BE2C (cell line): ENCODE results near the gene TTBK2.

Source experiments
- DNase-seq: peaks from one replicate; pipeline ENCODE4 v3.0.0-alpha.2; 2020
- H3K27me3 ChIP-seq: fragments of 250-450 bp; sonication (Bioruptor Pico); 2 replicates; pipeline ENCODE4 v1.5.1; 2020; ENCODE audit warnings: mild to moderate bottlenecking
- H3K36me3 ChIP-seq: fragments of 250-450 bp; sonication (Bioruptor Pico); 2 replicates; pipeline ENCODE4 v1.5.1; 2020; ENCODE audit warnings: mild to moderate bottlenecking
- H3K4me1 ChIP-seq: fragments of 250-450 bp; sonication (Bioruptor Pico); 2 replicates; pipeline ENCODE4 v1.5.1; 2020
- H3K4me3 ChIP-seq: 2 replicates; pipeline ENCODE4 v1.5.1; 2011; ENCODE audit warnings: low read depth, low read length
- H3K9me3 ChIP-seq: fragments of 250-450 bp; sonication (Bioruptor Pico); 2 replicates; pipeline ENCODE4 v1.5.1; 2020
- TF ChIP-seq, protein P1 (sequence below): IDR thresholded peaks from 2 replicates; pipeline ENCODE4 v1.5.1; 2012; ENCODE audit warnings: mild to moderate bottlenecking, low read depth, low read length

The TTBK2 gene

DNA sequence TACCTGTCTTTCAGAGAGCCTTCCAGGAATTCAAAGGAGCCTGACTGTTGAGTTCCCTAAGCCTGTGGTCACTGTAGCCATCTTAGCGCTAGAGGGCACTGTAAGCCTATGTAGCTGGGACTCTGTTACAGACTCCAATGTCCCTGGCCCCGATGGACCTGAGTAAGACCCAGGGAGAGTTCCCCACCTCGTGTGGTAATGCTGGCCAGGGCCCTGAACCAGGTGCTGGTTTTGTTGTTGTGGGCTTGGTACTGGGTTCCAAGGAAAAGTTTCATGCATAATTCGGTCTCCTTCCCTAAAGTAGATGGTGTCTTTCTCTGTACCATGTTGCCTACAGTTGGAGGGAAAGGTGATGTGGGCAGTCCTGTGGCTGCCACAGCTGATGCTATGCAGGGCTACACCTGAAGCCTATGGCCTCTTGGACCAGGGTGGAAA lies 216.1 kb downstream of the TTBK2 start:
- TF ChIP-seq, protein P1, sequence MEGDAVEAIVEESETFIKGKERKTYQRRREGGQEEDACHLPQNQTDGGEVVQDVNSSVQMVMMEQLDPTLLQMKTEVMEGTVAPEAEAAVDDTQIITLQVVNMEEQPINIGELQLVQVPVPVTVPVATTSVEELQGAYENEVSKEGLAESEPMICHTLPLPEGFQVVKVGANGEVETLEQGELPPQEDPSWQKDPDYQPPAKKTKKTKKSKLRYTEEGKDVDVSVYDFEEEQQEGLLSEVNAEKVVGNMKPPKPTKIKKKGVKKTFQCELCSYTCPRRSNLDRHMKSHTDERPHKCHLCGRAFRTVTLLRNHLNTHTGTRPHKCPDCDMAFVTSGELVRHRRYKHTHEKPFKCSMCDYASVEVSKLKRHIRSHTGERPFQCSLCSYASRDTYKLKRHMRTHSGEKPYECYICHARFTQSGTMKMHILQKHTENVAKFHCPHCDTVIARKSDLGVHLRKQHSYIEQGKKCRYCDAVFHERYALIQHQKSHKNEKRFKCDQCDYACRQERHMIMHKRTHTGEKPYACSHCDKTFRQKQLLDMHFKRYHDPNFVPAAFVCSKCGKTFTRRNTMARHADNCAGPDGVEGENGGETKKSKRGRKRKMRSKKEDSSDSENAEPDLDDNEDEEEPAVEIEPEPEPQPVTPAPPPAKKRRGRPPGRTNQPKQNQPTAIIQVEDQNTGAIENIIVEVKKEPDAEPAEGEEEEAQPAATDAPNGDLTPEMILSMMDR = peak; percentile 99
- peak; percentile 78 for DNase-seq
- Histone ChIP-seq H3K9me3 (no peaks in the 10 kb centered on the region), H3K4me1 (no peaks in the 10 kb centered on the region), H3K27me3 (no peaks in the 10 kb centered on the region), H3K4me3 (no peak overlapping the region), H3K36me3 (peaks cover 10% of the 10 kb centered on the region)

DNA sequence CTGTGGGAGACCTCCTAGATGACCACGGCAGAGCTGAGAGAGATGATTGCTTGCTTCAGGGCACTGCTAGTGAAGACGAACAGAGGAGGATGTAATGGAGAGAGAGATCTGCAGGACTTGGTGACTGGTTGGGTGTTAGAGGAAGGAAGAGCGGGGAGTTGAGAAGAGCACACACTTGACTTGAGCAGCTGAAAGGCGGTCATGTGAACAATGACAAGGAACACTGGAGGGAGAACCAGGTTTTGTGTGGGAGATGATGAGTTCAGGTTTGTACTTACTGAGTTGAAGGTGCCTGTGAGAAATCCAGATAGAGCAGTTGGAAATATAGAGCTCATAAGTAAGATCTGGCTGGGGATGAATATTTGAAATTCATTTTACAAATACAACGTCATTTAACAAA lies 224.0 kb downstream of the TTBK2 start:
- Histone ChIP-seq H3K27me3 (no peaks in the 10 kb centered on the region), H3K9me3 (no peaks in the 10 kb centered on the region), H3K4me3 (no peak overlapping the region), H3K4me1 (no peaks in the 10 kb centered on the region), H3K36me3 (peaks cover 40% of the 10 kb centered on the region)
- DNase-seq = no peak
- TF ChIP-seq, protein P1 = no peak

DNA sequence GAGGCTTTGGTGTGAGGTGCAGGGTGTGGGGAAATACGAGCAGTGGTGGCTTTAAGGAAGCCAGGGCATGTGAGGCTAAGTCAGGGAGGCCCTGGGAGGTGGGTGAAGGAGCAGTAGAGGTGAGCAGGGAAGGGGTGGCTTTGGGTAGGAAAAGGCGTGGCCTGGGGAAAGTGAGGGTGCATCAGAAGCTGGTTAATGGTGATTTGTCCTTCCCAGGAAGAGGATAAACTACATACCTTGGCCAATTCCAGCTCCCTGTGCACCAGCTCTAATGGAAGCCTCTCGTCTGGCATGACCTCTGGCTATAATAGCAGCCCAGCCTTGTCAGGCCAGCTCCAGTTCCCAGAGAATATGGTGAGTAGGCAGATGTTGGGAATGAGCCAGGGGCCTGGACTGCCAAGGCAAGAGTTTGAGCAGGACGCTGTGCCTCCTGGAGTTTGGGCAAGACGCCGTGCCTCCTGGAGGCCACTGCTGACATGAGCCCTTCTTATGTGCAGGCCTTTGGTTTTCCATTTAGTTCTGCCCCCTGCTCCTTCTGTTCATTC lies 225.0 kb downstream of the TTBK2 start:
- H3K27me3 ChIP-seq = no peaks in the 10 kb centered on the region
- no peak overlapping the region for H3K4me3 ChIP-seq
- DNase-seq = no peak
- H3K4me1 ChIP-seq = no peaks in the 10 kb centered on the region
- TF ChIP-seq, protein P1 = no peak
- H3K9me3 ChIP-seq = no peaks in the 10 kb centered on the region
- H3K36me3 ChIP-seq = peaks cover 44% of the 10 kb centered on the region

DNA sequence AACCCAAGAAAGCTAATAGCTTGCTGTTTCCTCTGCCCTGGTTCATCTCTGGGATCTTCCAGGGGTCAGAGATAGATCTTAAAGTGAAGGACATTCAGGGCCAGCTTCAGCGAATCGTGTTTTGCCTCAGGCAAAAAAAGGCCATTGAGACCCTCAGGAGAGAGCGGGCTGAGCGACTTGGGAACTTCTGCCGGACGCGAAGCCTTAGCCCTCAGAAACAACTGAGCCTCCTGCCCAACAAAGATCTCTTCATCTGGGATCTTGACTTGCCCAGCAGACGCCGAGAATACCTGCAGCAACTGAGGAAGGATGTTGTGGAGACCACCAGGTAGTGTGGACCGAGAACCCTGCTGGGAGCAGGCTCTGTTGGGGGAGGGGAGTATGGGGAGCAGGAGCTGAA lies 226.2 kb downstream of the TTBK2 start:
- Histone ChIP-seq H3K9me3 (no peaks in the 10 kb centered on the region), H3K4me3 (no peak overlapping the region), H3K4me1 (no peaks in the 10 kb centered on the region), H3K36me3 (peaks cover 36% of the 10 kb centered on the region), H3K27me3 (no peaks in the 10 kb centered on the region)
- DNase-seq = no peak
- TF ChIP-seq, protein P1 = no peak

DNA sequence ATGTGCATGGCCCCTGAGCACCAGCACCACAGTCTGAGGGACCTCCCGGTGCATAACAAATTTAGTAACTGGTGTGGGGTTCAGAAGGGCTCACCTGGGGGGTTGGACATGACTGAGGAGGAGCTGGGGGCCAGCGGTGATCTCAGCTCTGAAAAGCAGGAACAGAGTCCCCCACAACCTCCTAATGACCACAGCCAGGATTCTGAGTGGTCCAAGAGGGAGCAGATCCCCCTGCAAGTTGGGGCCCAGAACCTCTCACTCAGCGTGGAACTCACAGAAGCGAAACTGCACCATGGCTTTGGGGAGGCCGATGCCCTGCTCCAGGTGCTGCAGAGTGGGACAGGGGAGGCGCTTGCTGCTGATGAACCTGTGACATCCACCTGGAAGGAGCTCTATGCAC lies 226.6 kb downstream of the TTBK2 start:
- Histone ChIP-seq H3K9me3 (no peaks in the 10 kb centered on the region), H3K4me1 (no peaks in the 10 kb centered on the region), H3K4me3 (no peak overlapping the region), H3K27me3 (no peaks in the 10 kb centered on the region), H3K36me3 (peaks cover 35% of the 10 kb centered on the region)
- TF ChIP-seq, protein P1 = no peak
- DNase-seq = no peak

DNA sequence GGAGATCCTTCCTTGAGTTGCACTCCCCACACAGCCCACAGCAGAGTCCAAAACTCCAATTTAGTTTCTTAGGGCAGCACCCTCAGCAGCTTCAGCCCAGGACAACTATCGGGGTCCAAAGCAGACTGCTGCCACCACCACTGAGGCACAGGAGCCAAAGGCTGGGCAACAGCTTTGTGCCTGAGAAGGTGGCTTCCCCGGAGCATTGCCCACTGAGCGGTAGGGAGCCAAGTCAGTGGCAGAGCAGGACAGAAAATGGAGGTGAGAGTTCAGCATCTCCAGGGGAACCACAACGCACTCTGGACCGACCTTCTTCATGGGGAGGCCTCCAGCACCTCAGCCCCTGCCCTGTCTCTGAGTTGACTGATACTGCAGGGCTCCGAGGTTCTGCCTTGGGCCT lies 227.1 kb downstream of the TTBK2 start:
- Histone ChIP-seq H3K4me3 (no peak overlapping the region), H3K36me3 (peaks cover 31% of the 10 kb centered on the region), H3K4me1 (no peaks in the 10 kb centered on the region), H3K9me3 (no peaks in the 10 kb centered on the region), H3K27me3 (no peaks in the 10 kb centered on the region)
- TF ChIP-seq, protein P1 = no peak
- DNase-seq = no peak
